WTC11 (cell line): ENCODE data around the gene CCDC150. TPM values are rescaled to one million over a fixed set of nuclear protein-coding genes. Genes with fewer than 3 reads are reported as not detected.
A peak's percentile ranks its signal among the peaks of the same experiment; 100 is the strongest.

ENCODE experiments used
- ATAC-seq: fragments of 200-7000 bp; cut with Tn5 transposase; 2 replicates; pipeline ENCODE4 v1.10.0; 2021; ENCODE audit warnings: mild to moderate bottlenecking, moderate library complexity
- CTCF ChIA-PET: fragments of 300-600 bp; sonication (Branson Sonifier 250); formaldehyde crosslinking; loops from one replicate; lab custom pipeline; 2021; ENCODE audit warnings: antibody characterized with exemption; lab: Charles Lee
- POLR2A ChIA-PET: fragments of 350-600 bp; sonication (Branson Sonifier 250); formaldehyde crosslinking; loops from one replicate; lab custom pipeline; 2021; ENCODE audit warnings: antibody characterized with exemption; lab: Charles Lee
- DNase-seq: peaks from one replicate; pipeline ENCODE4 v3.0.0; 2021; ENCODE audit warnings: low spot score
- H3K27ac Mint-ChIP-seq: 2 replicates; pipeline ENCODE4 v1.8.0; 2021; ENCODE audit warnings: mixed read lengths
- H3K27me3 Mint-ChIP-seq: 2 replicates; pipeline ENCODE4 v1.8.0; 2021; ENCODE audit warnings: low read depth, mild to moderate bottlenecking, moderate library complexity, mixed read lengths
- H3K36me3 Mint-ChIP-seq: 2 replicates; pipeline ENCODE4 v1.8.0; 2021; ENCODE audit warnings: mixed read lengths
- H3K4me1 Mint-ChIP-seq: 2 replicates; pipeline ENCODE4 v1.8.0; 2022; ENCODE audit warnings: mixed read lengths
- H3K4me3 Mint-ChIP-seq: 2 replicates; pipeline ENCODE4 v1.8.0; 2021; ENCODE audit warnings: mild to moderate bottlenecking, moderate library complexity, mixed read lengths
- H3K9me3 Mint-ChIP-seq: 2 replicates; pipeline ENCODE4 v1.8.0; 2021; ENCODE audit warnings: mixed read lengths
- CTCF ChIP-seq: fragments of 200-600 bp; IDR thresholded peaks from 2 replicates; pipeline ENCODE4 v1.8.0; 2022; ENCODE audit warnings: antibody characterized with exemption
- ERG ChIP-seq: fragments of 250-450 bp; sonication (Bioruptor Pico); IDR thresholded peaks from 2 replicates; pipeline ENCODE4 v1.8.0; 2021; ENCODE audit warnings: mild to moderate bottlenecking
- ESRRA ChIP-seq: sonication (generic); formaldehyde crosslinking; IDR thresholded peaks from 2 replicates; pipeline ENCODE4 v1.8.1; 2022; ENCODE audit warnings: mild to moderate bottlenecking, missing genetic modification reagents, borderline replicate concordance
- ETV6 ChIP-seq: sonication (generic); formaldehyde crosslinking; IDR thresholded peaks from 2 replicates; pipeline ENCODE4 v1.8.1; 2022; ENCODE audit warnings: mild to moderate bottlenecking, missing genetic modification reagents
- IRF1 ChIP-seq: sonication (generic); formaldehyde crosslinking; IDR thresholded peaks from 2 replicates; pipeline ENCODE4 v1.8.0; 2023; ENCODE audit warnings: missing genetic modification reagents
- MYBL2 ChIP-seq: sonication (generic); formaldehyde crosslinking; IDR thresholded peaks from 2 replicates; pipeline ENCODE4 v1.8.1; 2023; ENCODE audit warnings: mild to moderate bottlenecking, moderate library complexity, missing genetic modification reagents
- NR3C1 ChIP-seq: sonication (generic); formaldehyde crosslinking; conservative IDR thresholded peaks from 2 replicates; pipeline ENCODE4 v1.8.1; 2023; ENCODE audit warnings: low read depth, mild to moderate bottlenecking, missing genetic modification reagents
- OVOL2 ChIP-seq: fragments of 250-450 bp; sonication (Bioruptor Pico); IDR thresholded peaks from 2 replicates; pipeline ENCODE4 v1.9.0; 2021; ENCODE audit warnings: mild to moderate bottlenecking, borderline replicate concordance
- RELA ChIP-seq: sonication (generic); formaldehyde crosslinking; IDR thresholded peaks from 2 replicates; pipeline ENCODE4 v1.8.1; 2022; ENCODE audit warnings: missing genetic modification reagents, mild to moderate bottlenecking, borderline replicate concordance
- RORB ChIP-seq: fragments of 250-450 bp; sonication (Bioruptor Pico); IDR thresholded peaks from 2 replicates; pipeline ENCODE4 v1.9.0; 2021; ENCODE audit warnings: mild to moderate bottlenecking
- SMAD3 ChIP-seq: sonication (generic); formaldehyde crosslinking; IDR thresholded peaks from 2 replicates; pipeline ENCODE4 v1.8.0; 2022; ENCODE audit warnings: missing genetic modification reagents, mild to moderate bottlenecking, borderline replicate concordance
- SP1 ChIP-seq: sonication (generic); formaldehyde crosslinking; conservative IDR thresholded peaks from 2 replicates; pipeline ENCODE4 v1.8.1; 2022; ENCODE audit warnings: missing genetic modification reagents
- TP53 ChIP-seq: sonication (generic); formaldehyde crosslinking; IDR thresholded peaks from 2 replicates; pipeline ENCODE4 v1.8.1; 2023; ENCODE audit warnings: mild to moderate bottlenecking, missing genetic modification reagents
- ZMAT4 ChIP-seq: fragments of 250-450 bp; sonication (Bioruptor Pico); IDR thresholded peaks from 2 replicates; pipeline ENCODE4 v1.9.0; 2021; ENCODE audit warnings: mild to moderate bottlenecking
- ZNF263 ChIP-seq: sonication (generic); formaldehyde crosslinking; IDR thresholded peaks from 2 replicates; pipeline ENCODE4 v1.8.1; 2022; ENCODE audit warnings: low read depth, mild to moderate bottlenecking, moderate library complexity, missing genetic modification reagents
- ZNF317 ChIP-seq: sonication (generic); formaldehyde crosslinking; IDR thresholded peaks from 2 replicates; pipeline ENCODE4 v1.8.1; 2023; ENCODE audit warnings: low read depth, mild to moderate bottlenecking, moderate library complexity, missing genetic modification reagents, borderline replicate concordance
- ZNF416 ChIP-seq: fragments of 250-450 bp; sonication (Bioruptor Pico); IDR thresholded peaks from 2 replicates; pipeline ENCODE4 v1.9.0; 2021; ENCODE audit warnings: mild to moderate bottlenecking, inconsistent platforms
- total RNA-seq: library from RNA; stranded (reverse); gene quantifications from 3 replicates; pipeline ENCODE4 v1.2.3, GENCODE V29; 2021
- TF ChIP-seq, protein P1 (sequence below): sonication (generic); formaldehyde crosslinking; IDR thresholded peaks from 2 replicates; pipeline ENCODE4 v1.8.0; 2023; ENCODE audit warnings: missing genetic modification reagents, mild to moderate bottlenecking, borderline replicate concordance
- TF ChIP-seq, protein P2 (sequence below): sonication (generic); formaldehyde crosslinking; IDR thresholded peaks from 2 replicates; pipeline ENCODE4 v1.8.1; 2022; ENCODE audit warnings: missing genetic modification reagents, borderline replicate concordance

The CCDC150 gene
- total RNA-seq, 1 experiment from 2014 or later: 43.0 TPM

- peaks cover 1% of the 10 kb centered on the region for H3K27me3 Mint-ChIP-seq
- TF ChIP-seq ESRRA (CRISPR knock-in tag): no peak
- TF ChIP-seq TP53 (CRISPR knock-in tag): no peak
- TF ChIP-seq, all 79 proteins: peak for 0
- POLR2A ChIA-PET: interaction anchor here (0.5 kb wide), 1 partner anchor 32 kb away, joined by 3 read pairs; no protein-coding TSS in a partner anchor
- no peak for DNase-seq
- H3K9me3 Mint-ChIP-seq: no peaks in the 10 kb centered on the region
- CTCF ChIA-PET: no interaction called here
- no peak overlapping the region for H3K4me3 Mint-ChIP-seq
- H3K4me1 Mint-ChIP-seq: peaks cover 4% of the 10 kb centered on the region; the same call in 1 of the 2 replicates
- H3K36me3 Mint-ChIP-seq: no peaks in the 10 kb centered on the region
- no peak overlapping the region for H3K27ac Mint-ChIP-seq
- peak; percentile 78 for ATAC-seq
Measured at GRCh38 chr2:196601430-196602306, 37.8 kb upstream of the CCDC150 start.

DNA sequence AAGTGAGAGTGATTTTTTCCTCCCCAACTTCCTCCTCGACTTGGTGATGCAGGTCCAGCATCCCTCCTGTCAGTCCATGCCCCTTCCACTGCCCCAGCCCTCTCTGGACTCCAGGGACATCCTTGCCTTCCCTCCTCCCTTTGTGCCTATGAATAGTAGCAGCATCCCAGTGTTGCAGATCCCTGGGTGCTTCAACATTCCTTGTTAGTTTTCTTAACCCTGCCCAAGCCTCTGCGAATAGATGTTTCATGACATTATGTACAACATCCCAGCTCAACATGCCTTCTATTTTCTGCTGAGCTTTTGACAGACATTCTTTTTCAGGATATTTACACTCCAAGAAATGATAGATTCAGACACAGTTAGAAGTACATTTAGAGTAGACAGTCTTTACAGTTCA lies 35.3 kb upstream of the CCDC150 start:
- ChIA-PET POLR2A (no interaction called here), CTCF (interaction anchor here (0.6 kb wide), 1 partner anchor 12 kb away, joined by 4 read pairs; no protein-coding TSS in a partner anchor)
- ATAC-seq (no peak), DNase-seq (no peak)
- Mint-ChIP-seq H3K27me3 (no peaks in the 10 kb centered on the region; the same call in 1 of the 2 replicates), H3K9me3 (no peaks in the 10 kb centered on the region), H3K4me3 (no peak overlapping the region), H3K36me3 (no peaks in the 10 kb centered on the region), H3K27ac (no peak overlapping the region), H3K4me1 (peaks cover 4% of the 10 kb centered on the region; the same call in 1 of the 2 replicates)
- TF ChIP-seq ZNF263 (CRISPR knock-in tag) (no peak), TP53 (CRISPR knock-in tag) (no peak), ERG (no peak), ZNF317 (CRISPR knock-in tag) (no peak), RELA (CRISPR knock-in tag) (no peak), MYBL2 (CRISPR knock-in tag) (no peak), ZNF416 (CRISPR knock-in tag) (no peak), IRF1 (no peak), SP1 (CRISPR knock-in tag) (no peak), OVOL2 (no peak), RORB (CRISPR knock-in tag) (no peak), CTCF (no peak), ZMAT4 (CRISPR knock-in tag) (no peak), SMAD3 (CRISPR knock-in tag) (no peak), ETV6 (CRISPR knock-in tag) (no peak), NR3C1 (CRISPR knock-in tag) (no peak)
- TF ChIP-seq, protein P1, sequence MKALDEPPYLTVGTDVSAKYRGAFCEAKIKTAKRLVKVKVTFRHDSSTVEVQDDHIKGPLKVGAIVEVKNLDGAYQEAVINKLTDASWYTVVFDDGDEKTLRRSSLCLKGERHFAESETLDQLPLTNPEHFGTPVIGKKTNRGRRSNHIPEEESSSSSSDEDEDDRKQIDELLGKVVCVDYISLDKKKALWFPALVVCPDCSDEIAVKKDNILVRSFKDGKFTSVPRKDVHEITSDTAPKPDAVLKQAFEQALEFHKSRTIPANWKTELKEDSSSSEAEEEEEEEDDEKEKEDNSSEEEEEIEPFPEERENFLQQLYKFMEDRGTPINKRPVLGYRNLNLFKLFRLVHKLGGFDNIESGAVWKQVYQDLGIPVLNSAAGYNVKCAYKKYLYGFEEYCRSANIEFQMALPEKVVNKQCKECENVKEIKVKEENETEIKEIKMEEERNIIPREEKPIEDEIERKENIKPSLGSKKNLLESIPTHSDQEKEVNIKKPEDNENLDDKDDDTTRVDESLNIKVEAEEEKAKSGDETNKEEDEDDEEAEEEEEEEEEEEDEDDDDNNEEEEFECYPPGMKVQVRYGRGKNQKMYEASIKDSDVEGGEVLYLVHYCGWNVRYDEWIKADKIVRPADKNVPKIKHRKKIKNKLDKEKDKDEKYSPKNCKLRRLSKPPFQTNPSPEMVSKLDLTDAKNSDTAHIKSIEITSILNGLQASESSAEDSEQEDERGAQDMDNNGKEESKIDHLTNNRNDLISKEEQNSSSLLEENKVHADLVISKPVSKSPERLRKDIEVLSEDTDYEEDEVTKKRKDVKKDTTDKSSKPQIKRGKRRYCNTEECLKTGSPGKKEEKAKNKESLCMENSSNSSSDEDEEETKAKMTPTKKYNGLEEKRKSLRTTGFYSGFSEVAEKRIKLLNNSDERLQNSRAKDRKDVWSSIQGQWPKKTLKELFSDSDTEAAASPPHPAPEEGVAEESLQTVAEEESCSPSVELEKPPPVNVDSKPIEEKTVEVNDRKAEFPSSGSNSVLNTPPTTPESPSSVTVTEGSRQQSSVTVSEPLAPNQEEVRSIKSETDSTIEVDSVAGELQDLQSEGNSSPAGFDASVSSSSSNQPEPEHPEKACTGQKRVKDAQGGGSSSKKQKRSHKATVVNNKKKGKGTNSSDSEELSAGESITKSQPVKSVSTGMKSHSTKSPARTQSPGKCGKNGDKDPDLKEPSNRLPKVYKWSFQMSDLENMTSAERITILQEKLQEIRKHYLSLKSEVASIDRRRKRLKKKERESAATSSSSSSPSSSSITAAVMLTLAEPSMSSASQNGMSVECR (CRISPR knock-in tag): no peak
- TF ChIP-seq, protein P2, sequence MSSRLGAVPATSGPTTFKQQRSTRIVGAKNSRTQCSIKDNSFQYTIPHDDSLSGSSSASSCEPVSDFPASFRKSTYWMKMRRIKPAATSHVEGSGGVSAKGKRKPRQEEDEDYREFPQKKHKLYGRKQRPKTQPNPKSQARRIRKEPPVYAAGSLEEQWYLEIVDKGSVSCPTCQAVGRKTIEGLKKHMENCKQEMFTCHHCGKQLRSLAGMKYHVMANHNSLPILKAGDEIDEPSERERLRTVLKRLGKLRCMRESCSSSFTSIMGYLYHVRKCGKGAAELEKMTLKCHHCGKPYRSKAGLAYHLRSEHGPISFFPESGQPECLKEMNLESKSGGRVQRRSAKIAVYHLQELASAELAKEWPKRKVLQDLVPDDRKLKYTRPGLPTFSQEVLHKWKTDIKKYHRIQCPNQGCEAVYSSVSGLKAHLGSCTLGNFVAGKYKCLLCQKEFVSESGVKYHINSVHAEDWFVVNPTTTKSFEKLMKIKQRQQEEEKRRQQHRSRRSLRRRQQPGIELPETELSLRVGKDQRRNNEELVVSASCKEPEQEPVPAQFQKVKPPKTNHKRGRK: no peak
